SK-N-SH (cell line): Measurements from ENCODE around the gene GATA3.

ENCODE experiments used
- CTCF ChIP-seq: fragments of 200-600 bp; sonication (generic); IDR thresholded peaks from 2 replicates; pipeline ENCODE4 v1.6.1; 2017; ENCODE audit warnings: antibody characterized with exemption, mild to moderate bottlenecking, moderate library complexity
- ELF1 ChIP-seq: IDR thresholded peaks from 2 replicates; pipeline ENCODE4 v1.4.0; 2012
- POLR2AphosphoS5 ChIP-seq: IDR thresholded peaks from 2 replicates; pipeline ENCODE4 v1.6.1; 2012; ENCODE audit warnings: low read depth, low read length
- RCOR1 ChIP-seq: fragments of 150-350 bp; IDR thresholded peaks from 2 replicates; pipeline ENCODE4 v1.6.1; 2017; ENCODE audit warnings: antibody characterized with exemption, low read length
- SIN3A ChIP-seq: IDR thresholded peaks from 2 replicates; pipeline ENCODE4 v1.6.1; 2012; ENCODE audit warnings: low read depth, mild to moderate bottlenecking, low read length, moderate library complexity, borderline replicate concordance
- YY1 ChIP-seq: IDR thresholded peaks from 2 replicates; pipeline ENCODE4 v1.4.0; 2012; ENCODE audit warnings: low read depth, mild to moderate bottlenecking
- ZBTB33 ChIP-seq: IDR thresholded peaks from 2 replicates; pipeline ENCODE4 v1.4.0; 2012; ENCODE audit warnings: low read depth, borderline replicate concordance

GRCh38 chr10:8065651-8066050 lies 11.2 kb downstream of the GATA3 start:
- no peak for TF ChIP-seq SIN3A
- TF ChIP-seq CTCF = no peak
- no peak for TF ChIP-seq ELF1
- no peak for TF ChIP-seq ZBTB33
- TF ChIP-seq YY1 = no peak
- TF ChIP-seq POLR2AphosphoS5 = no peak
- TF ChIP-seq RCOR1 = no peak
